ENCODE data around the gene PEAK1. TPM values are rescaled to one million over a fixed set of nuclear protein-coding genes. Genes with fewer than 3 reads are reported as not detected.

PEAK1 gene
- total and polyA plus RNA-seq, 10 of the 15 experiments (the other 5 are each of a cell fraction or from before 2014, with no cell fraction given), result 0.62 to 24.2 (median 11.2) TPM

DNA sequence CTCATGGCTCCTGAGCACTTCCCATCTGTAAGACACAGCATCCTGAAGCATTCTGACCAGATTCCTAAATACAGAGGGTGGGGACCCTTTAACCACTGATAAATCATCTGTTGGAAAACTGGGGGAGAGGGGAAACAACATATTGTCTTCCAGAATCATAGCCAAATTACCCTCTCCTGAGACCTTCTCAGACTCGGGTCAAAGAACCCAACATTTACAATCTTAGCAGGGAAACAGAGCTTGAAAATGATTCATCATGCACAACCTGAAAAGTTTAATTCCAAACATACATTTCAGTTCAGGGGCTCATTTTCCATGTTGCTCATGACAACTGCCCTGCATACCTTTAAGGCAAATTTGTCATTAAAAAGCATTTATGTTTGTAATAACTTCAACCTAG is 300.5 kb downstream of the PEAK1 start:
- WGBS (ENCODE audit: insufficient coverage, insufficient replicate concordance, low lambda C conversion rate, missing lambda C conversion rate), result 4% methylated on average over 1 of the region's 1 CpG
- ChIA-PET RAD21 (ENCODE audit: unreplicated experiment) (interaction anchor here (0.5 to 13.0 kb wide), 17 partner anchors 10 to 427 kb away, joined by 3 to 272 read pairs (median 5); partner anchors contain the start of gene HMG20A), CTCF (interaction anchor here (0.6 to 12.0 kb wide), 31 partner anchors 10 to 702 kb away, joined by 3 to 361 read pairs (median 4); no protein-coding TSS in a partner anchor), POLR2A (interaction anchor here (0.8 to 2.1 kb wide), 3 partner anchors 60 to 63 kb away, joined by 3 to 7 read pairs (median 4); no protein-coding TSS in a partner anchor), SMC1A (ENCODE audit: uncharacterized antibody, unreplicated experiment) (interaction anchor here (0.9 to 12.1 kb wide), 28 partner anchors 9 to 427 kb away, joined by 3 to 365 read pairs (median 4); no protein-coding TSS in a partner anchor)
- no peak overlapping the region for H3K4me2 ChIP-seq (ENCODE audit: control insufficient read depth, insufficient read depth)
- no peak for ATAC-seq
- H3K79me2 ChIP-seq (ENCODE audit: control insufficient read depth, insufficient read depth, low read length), result no peaks in the 10 kb centered on the region
- FAIRE-seq, result no peak
- H3K4me1 ChIP-seq (ENCODE audit: control insufficient read depth, insufficient read depth, low read length), result peaks cover 12% of the 10 kb centered on the region
- no peak overlapping the region for H3K9ac ChIP-seq (ENCODE audit: control insufficient read depth, insufficient read depth, low read length)
- intact Hi-C loops (cut with micrococcal nuclease; ENCODE audit: unreplicated experiment), result loop anchor here (1.0 to 2.0 kb wide), 3 partner anchors 60 to 424 kb away; no protein-coding TSS in a partner anchor
- no peak overlapping the region for H3K27ac ChIP-seq (ENCODE audit: control insufficient read depth, insufficient read depth)
- no peak overlapping the region for H3K4me3 ChIP-seq
- BruUV-seq (replicated peaks), result no TSS peak
- H3K27me3 ChIP-seq (replicated peaks in 1 of 2; ENCODE audit: control insufficient read depth in 2 of 2, insufficient read depth in 2 of 2, low read length in 1 of 2), result no peaks in the 10 kb centered on the region
- no peaks in the 10 kb centered on the region for H4K20me1 ChIP-seq (ENCODE audit: control insufficient read depth, insufficient read depth)
- no peaks in the 10 kb centered on the region for H3K9me3 ChIP-seq (replicated peaks; ENCODE audit: control insufficient read depth, insufficient read depth, low read length)
- no peak overlapping the region for H2AFZ ChIP-seq (ENCODE audit: control insufficient read depth, low read depth, low read length)
- in situ Hi-C loops (cut with MboI), result loop anchor here (5.0 kb wide), 2 partner anchors 378 to 423 kb away; no protein-coding TSS in a partner anchor
- peaks cover 0 to 4% of the 10 kb centered on the region in 2 experiments; a peak in 2 of 4 replicates for H3K36me3 ChIP-seq (ENCODE audit: control insufficient read depth in 2 of 2, insufficient read depth in 2 of 2, low read length in 1 of 2)
- no peak for TF ChIP-seq ATF2 (IDR thresholded peaks at IDR 0.05; ENCODE audit: low read length)
- no peak for TF ChIP-seq ZNF384 (IDR thresholded peaks at IDR 0.05; ENCODE audit: borderline replicate concordance, low read depth, low read length)
- no peak for TF ChIP-seq RAD51 (IDR thresholded peaks at IDR 0.05)
- no peak for TF ChIP-seq POLR2AphosphoS5 (IDR thresholded peaks at IDR 0.05; ENCODE audit: low read length)
- no peak for TF ChIP-seq SMC3 (IDR thresholded peaks at IDR 0.05; ENCODE audit: borderline replicate concordance, low read length)
- no peak for TF ChIP-seq LARP7 (IDR thresholded peaks at IDR 0.05)
- TF ChIP-seq, protein P1, sequence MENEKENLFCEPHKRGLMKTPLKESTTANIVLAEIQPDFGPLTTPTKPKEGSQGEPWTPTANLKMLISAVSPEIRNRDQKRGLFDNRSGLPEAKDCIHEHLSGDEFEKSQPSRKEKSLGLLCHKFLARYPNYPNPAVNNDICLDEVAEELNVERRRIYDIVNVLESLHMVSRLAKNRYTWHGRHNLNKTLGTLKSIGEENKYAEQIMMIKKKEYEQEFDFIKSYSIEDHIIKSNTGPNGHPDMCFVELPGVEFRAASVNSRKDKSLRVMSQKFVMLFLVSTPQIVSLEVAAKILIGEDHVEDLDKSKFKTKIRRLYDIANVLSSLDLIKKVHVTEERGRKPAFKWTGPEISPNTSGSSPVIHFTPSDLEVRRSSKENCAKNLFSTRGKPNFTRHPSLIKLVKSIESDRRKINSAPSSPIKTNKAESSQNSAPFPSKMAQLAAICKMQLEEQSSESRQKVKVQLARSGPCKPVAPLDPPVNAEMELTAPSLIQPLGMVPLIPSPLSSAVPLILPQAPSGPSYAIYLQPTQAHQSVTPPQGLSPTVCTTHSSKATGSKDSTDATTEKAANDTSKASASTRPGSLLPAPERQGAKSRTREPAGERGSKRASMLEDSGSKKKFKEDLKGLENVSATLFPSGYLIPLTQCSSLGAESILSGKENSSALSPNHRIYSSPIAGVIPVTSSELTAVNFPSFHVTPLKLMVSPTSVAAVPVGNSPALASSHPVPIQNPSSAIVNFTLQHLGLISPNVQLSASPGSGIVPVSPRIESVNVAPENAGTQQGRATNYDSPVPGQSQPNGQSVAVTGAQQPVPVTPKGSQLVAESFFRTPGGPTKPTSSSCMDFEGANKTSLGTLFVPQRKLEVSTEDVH (IDR thresholded peaks at IDR 0.05; ENCODE audit: low read depth, partially characterized antibody), result no peak
- no peak for TF ChIP-seq RFX5 (IDR thresholded peaks at IDR 0.05; ENCODE audit: low read depth, low read length)
- TF ChIP-seq, protein P2, sequence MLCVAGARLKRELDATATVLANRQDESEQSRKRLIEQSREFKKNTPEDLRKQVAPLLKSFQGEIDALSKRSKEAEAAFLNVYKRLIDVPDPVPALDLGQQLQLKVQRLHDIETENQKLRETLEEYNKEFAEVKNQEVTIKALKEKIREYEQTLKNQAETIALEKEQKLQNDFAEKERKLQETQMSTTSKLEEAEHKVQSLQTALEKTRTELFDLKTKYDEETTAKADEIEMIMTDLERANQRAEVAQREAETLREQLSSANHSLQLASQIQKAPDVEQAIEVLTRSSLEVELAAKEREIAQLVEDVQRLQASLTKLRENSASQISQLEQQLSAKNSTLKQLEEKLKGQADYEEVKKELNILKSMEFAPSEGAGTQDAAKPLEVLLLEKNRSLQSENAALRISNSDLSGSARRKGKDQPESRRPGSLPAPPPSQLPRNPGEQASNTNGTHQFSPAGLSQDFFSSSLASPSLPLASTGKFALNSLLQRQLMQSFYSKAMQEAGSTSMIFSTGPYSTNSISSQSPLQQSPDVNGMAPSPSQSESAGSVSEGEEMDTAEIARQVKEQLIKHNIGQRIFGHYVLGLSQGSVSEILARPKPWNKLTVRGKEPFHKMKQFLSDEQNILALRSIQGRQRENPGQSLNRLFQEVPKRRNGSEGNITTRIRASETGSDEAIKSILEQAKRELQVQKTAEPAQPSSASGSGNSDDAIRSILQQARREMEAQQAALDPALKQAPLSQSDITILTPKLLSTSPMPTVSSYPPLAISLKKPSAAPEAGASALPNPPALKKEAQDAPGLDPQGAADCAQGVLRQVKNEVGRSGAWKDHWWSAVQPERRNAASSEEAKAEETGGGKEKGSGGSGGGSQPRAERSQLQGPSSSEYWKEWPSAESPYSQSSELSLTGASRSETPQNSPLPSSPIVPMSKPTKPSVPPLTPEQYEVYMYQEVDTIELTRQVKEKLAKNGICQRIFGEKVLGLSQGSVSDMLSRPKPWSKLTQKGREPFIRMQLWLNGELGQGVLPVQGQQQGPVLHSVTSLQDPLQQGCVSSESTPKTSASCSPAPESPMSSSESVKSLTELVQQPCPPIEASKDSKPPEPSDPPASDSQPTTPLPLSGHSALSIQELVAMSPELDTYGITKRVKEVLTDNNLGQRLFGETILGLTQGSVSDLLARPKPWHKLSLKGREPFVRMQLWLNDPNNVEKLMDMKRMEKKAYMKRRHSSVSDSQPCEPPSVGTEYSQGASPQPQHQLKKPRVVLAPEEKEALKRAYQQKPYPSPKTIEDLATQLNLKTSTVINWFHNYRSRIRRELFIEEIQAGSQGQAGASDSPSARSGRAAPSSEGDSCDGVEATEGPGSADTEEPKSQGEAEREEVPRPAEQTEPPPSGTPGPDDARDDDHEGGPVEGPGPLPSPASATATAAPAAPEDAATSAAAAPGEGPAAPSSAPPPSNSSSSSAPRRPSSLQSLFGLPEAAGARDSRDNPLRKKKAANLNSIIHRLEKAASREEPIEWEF (IDR thresholded peaks at IDR 0.05; ENCODE audit: insufficient replicate concordance, low read depth, low read length), result no peak
- no peak for TF ChIP-seq MYB (IDR thresholded peaks at IDR 0.05; ENCODE audit: borderline replicate concordance, low read depth, low read length)
- DNase-seq (ENCODE audit: low read depth, low spot score), result no peak

Measured in GM12878 (cell line).